GM11168 (cell line): Measurements from ENCODE around the gene RIMBP2.
"Not testable (repeated sequence)": the region's sequence is repeated elsewhere in the genome, so short reads cannot be mapped to it uniquely, and the experiment has no call there.

Experiments
- in situ Hi-C: fragments of 300-500 bp; cut with MboI; formaldehyde crosslinking; loops from one replicate; pipeline ENCODE4 v1.12.0; 2022; ENCODE audit warnings: low sequenced_read_pairs; ENCODE audit not compliant: unreplicated experiment

RIMBP2 gene

DNA sequence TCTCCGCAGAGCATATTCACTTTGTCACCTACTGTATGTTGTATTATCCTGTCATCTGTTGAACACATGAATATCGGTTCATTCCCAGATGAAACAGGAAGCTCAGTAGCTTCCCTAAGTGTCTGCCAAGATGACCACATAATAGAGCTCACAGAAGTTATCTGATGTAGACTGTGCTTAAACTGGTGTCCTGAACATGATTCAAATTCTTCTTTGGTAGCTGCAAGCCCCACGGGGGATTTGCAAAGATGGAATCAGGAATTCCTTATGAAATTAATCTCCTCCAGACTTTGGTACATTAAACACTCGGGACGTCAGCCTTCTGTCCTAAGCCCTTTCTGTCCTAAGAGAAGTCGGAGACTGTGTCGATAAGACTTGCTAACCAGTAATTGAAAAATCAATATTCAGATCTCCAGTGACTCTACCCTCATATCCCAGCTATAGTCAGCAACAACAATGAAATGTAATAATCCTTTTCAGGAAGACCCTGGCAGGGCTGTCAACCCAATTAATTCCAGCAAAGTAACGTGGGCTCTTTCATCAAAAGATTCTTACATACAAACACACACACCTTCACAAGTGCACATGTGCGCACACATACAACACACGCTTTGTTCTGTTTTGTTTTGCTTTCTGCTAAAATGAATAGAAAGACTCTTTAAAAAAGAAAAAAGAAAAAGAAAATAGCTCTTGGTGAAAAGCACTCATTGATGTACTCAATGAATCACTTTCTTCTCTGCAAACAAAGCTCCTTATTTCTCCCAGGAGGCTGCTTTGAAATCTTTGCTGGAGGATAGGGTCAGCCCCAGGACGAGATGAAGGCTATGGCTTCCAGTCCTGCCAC lies 127.2 kb downstream of the RIMBP2 start:
- in situ Hi-C loops, result no loop called here

DNA sequence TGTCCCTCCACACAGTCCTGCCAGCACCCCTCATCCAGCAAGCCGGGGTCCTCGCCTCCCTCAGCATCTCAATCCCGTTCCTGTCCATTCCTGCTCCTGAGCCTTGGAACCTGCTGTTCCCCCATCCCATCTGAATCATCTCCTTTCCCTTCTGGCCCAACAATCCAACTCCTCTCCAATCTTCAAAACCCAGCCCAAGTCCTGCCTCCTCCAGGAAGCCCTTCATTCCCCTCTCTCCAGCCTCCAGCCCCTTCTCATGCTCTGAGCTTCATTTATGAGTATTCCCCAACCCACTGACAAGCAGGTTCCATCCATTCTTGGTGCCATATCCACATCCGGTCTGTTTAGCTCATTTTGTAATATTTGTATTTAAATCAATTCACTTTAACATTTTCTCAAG lies 128.1 kb downstream of the RIMBP2 start:
- in situ Hi-C loops, result no loop called here

DNA sequence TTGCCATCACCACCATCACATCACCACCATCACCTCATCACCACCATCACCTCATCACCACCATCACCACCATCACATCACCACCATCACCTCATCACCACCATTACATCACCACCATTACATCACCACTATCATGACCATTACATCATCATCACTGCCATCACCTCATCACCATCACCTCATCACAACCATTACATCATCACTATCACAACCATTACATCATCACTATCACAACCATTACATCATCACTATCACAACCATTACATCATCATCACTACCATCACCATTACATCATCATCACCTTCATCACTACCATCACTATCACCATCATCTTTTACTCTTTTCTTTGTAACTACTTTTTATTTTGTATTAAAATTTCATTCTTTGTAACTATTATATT lies 131.6 kb downstream of the RIMBP2 start:
- in situ Hi-C loops, result not testable (repeated sequence)

DNA sequence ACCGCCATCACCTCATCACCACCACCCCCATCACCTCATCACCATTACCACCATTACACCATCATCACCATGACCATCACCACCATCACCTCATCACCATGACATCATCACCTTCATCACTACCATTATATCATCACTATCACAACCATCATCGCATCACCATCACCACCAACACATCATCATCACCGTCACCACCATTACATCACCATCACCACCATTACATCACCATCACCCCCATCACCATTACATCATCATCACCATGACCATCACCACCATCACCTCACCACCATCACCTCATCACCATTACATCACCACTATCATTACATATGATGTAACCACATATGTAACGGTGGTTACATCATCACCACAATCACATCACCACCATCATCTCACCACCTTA lies 132.3 kb downstream of the RIMBP2 start:
- in situ Hi-C loops, result no loop called here

DNA sequence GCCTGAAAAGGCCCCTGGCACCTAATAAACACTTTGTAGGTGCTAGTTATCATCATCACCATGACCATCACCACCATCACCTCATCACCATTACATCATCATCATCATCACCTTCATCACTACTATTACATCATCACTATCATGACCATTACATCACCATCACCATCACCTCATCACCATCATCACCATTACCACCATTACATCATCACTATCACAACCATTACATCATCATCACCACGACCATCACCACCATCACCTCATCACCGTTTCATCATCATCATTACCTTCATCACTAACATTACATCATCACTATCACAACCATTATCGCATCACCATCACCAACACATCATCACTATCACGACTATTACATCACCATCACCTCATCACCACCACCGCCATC lies 132.8 kb downstream of the RIMBP2 start:
- in situ Hi-C loops, result no loop called here

DNA sequence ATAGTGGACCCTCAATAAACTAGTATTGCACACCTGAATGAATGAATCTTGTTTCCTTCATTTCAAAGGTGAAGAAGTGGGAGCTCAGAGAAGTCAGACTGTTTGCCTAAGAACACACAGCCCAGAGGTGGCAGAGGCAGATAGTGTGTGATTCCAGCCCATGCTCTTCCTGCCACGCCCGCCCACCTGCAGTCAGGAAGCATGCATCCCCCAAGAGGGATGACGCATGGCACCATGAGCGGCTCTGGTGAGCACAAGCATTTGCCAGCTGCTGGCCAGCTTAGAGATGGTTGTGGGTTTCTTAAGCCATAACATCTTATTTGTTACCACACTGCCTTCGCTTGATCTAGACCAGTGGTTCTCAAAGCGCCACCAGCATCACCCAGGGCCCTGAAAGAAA lies 133.8 kb downstream of the RIMBP2 start:
- in situ Hi-C loops, result no loop called here

DNA sequence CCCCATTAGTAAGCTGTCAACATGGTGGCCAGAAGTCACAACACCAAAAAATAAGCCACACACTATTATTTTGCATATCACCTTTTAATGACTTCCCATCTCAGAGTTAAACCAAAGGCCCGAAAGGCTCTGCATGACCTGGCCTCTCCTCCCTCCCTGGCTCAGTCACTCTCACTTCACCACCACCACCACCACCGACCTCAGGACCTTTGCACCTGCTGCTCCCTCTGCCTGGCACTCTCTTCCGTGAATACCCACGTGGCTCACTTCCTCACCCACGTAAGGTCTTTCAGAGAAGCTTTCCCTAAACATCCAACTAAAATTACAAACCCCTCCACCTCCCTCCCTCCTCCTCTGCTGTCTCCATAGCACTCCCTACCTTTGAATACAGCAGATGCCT lies 134.3 kb downstream of the RIMBP2 start:
- in situ Hi-C loops, result no loop called here

DNA sequence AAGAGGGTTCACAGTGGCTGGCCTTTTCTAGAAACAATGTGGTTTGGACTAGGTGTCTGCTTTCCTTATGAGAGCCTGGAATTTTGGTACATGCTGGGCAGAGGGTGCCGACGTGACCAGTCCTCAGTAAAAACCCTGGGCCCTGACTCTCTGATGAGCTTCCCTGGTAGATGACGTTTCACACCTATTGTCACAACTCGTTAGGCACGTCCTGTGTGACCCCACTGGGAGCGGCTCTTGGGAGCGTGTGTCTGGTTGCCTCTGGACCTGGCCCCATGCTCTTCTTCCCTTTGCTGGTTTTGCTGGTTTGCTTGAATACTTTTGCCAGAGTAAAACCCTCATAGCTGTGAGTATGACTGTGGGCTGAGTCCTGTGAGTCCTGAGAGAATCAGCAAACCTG lies 136.9 kb downstream of the RIMBP2 start:
- in situ Hi-C loops, result no loop called here

DNA sequence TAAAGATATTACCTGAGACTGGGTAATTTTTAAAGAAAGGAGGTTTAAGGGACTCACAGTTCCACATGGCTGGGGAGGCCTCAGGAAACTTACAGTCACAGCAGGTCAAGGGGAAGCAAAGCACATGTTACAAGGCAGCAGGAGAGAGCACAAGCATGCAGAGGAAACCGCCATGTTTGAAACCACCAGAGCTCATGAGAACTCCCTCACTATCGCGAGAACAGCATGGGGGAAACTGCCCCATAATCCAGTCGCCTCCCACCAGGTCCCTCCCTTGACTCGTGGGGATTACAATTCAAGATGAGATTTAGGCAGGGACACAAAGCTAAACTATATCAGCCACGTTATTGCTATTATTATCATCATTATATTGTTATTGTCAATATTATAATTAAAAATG lies 138.7 kb downstream of the RIMBP2 start:
- in situ Hi-C loops, result no loop called here

DNA sequence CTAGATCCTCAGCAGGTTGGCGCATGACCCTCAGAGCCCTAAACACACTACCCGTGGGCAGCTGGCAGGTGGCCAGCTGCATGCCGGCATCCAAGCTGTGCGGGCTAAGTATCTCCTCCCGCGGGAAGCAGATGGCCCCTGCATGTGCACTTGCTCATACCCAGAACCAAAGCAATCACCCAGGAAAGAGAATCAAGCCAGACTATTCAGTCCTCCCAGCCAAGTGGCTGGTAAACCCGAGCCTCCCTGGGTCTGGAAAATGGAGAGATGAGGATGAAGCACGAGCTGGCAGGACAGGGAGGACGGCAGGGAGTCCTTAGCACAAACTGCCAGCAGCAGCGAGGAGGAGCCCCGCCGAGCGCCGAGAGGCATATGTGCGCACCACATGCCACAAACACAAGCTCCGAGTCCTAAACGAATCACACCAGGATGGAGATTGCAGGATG lies 139.7 kb downstream of the RIMBP2 start:
- in situ Hi-C loops, result no loop called here

DNA sequence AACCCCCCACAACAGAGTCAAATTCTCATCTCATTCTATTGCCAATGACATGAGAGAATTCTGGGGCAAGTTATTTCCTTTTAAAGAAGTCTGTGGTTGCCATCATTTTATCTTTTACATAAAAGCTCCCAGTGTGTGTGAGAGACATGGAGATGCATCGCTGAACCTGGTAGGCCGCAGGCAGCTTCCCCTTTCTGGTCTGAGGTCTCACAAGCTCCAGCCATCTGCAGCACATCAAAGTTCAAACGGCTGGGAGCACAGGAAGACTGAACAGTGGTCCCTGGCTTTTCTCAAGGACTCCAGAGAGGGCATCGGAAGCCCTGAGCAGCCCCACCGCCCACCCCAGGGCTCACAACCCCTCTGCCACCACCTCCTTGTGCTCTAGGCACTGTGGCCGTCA lies 141.7 kb downstream of the RIMBP2 start:
- in situ Hi-C loops, result no loop called here

DNA sequence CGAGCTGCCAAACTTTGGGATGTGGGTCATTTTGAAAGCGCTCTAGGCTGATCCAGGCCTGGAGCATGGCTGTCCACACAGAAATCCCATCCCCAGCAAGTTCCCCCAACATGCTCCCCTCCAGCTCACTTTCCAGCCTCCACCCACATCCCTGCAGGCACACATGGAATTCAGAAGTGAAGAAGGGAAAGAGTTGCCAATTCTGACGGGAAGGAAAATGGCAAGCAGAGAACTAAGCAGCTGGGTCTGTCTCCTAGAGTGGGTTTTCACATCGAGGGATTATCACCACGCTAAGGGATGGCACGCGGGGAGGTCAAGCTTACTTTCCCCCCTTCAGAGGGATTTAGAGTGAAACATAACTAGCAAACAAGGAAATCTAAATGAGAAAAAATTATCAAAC lies 142.3 kb downstream of the RIMBP2 start:
- in situ Hi-C loops, result no loop called here

DNA sequence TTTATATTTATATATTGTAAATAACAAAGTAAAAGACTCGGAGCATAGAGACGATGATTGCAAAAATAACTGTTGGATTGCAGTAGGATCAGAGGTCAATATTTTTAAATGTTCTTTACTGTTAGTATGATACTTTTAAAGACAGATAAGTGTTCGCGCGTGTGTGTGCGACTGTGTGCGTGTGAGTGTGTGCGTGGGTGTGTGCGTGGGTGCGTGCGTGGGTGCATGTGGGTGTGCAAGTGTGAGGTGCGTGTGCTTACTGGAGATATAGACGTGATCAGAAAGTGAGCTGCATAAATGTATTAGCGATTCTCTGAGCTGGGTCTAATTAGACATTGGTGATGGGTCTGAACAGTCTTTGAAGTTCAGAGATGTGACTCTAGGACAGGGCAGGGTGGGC lies 142.9 kb downstream of the RIMBP2 start:
- in situ Hi-C loops, result no loop called here

DNA sequence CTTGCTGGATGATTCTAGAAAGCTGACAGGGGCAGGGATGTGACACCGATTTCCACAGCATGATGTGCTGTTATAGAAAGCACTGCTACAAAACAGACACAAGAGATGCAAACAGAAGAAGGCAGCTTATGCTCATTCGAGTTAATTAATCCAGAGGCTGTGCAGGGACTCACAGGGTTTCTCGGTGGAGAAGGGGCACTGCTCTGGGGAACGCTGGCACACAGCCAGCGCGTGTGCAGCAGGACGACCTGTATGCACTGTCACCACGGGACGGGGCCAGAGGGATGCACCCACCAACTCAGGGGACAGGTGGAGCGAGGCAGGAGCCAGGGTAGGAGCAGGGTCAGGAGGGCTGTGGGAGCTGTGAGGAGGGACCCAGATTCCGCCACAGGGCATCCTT lies 143.5 kb downstream of the RIMBP2 start:
- in situ Hi-C loops, result no loop called here

DNA sequence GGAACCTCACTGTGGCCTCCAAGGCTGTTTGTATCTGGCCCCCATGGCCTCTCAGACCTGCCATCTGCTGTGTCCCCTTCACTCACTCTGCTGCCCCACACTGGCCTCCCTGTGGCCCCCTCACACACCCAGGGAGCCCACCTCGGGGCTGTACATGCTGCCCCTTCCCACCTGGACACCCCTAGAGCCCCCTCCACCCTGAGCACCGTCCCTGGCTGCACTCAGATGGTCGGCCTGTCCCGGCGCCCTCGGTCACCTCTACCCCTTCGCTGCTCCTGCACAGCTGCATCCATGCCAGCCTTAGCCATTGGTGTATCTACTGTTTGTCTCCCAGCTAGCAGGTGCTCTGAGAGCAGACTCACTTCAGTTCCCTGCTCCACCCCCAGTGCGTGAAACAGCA lies 144.4 kb downstream of the RIMBP2 start:
- in situ Hi-C loops, result no loop called here

DNA sequence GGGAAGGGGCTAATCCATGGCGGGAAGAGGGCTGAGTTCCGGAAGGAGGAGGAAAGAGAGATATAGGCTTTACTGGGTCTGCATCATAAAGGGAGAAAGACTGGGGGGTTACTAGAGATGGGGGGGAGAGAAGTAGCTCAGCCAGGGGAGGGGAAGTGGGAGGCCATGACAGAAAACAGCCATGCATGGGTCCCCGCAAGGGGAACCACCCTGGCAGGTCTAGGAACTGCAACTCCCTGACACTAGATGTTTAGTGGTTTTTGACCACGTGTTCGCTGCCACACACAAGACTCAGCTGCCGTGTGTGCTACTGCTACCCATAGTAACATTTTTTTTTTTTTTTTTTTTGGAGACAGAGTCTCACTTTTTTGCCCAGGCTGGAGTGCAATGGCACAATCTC lies 145.0 kb downstream of the RIMBP2 start:
- in situ Hi-C loops, result no loop called here

DNA sequence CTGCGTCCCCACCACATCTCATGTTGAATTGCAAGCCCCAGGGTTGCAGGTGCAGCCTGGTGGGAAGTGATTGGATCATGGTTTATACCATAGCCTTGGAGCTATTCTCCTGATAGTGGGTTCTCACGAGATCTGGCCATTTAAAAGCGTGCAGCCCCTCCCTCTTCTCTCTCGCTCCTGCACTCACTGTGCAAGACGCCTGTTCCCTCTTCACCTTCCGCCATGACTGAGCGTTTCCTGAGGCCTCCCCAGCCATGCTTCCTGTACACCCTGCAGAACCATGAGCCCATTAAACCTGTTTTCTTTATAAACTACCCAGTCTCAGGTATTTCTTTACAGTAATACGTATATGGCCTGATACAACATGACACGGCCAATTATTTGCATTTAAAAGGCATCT lies 146.6 kb downstream of the RIMBP2 start:
- in situ Hi-C loops, result no loop called here

DNA sequence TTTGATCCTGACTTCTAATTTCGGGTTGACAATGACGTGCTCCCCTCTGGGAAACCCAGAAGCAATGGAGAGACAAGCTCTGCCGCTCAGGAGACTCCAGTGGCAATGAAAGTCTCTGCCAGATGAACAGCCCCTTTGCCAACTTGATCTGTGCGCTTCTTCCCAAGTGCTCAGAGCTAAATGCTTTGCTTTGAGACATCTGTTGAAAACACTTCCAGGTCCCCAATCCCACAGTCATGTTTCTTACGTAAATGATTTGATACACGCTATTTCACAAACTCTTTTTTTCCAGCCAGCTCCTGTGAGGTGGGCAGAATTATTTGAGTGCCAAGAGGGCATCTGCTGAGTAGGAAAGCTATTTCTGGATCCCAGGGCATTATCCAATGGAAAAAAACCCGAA lies 147.6 kb downstream of the RIMBP2 start:
- in situ Hi-C loops, result no loop called here

DNA sequence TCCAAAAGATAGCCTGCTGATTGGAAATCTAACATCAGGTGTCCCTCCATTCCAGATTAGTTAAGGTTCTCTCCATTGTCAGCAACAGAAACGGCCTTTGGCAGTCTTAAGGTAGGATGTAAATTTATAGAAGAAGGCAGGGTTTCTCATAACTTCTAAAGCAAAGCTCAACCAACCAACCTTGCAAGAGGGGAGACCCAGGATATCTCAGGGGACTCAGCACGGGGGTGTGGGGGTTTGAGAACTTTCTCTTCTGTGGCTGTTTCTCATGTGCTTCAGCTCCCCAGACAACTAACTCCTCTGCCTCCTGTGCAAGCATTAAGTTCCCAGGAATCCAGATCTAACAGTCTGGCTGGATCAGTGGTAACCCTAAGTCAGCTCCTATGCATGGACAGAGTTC lies 148.1 kb downstream of the RIMBP2 start:
- in situ Hi-C loops, result no loop called here

DNA sequence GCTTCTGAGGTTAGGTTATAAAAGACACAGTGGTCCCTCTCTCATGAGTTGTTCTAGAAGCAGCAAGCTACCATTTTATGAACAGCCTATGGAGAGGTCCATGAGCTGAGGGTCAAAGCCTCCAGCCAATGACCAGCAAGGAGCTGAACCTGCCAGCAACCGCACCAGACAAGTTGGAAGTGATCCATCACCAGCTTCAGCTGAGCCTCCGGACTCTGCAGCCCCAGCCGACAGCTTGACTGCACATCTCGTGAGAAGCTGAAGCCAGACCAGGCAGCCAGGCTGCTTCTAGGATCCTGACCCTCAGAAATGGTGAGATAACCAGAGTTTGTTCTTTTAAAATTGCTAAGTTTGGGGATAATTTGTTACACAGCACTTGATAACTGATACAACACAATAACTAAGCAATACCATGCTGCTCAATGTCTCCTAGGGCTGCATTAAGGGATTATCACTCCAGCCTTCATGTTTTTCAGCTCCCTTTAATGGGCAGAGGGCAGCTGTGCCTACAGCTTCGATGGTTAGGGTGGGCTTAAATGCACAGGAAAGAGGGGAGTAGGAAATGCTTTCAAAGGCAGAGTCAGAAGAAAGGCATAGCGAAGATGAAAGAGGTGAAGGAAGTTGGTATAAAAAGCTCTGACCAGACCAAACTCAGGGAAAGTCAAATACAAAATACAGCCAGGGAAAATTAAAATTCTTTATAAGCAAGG lies 149.5 kb downstream of the RIMBP2 start:
- in situ Hi-C loops, result no loop called here

DNA sequence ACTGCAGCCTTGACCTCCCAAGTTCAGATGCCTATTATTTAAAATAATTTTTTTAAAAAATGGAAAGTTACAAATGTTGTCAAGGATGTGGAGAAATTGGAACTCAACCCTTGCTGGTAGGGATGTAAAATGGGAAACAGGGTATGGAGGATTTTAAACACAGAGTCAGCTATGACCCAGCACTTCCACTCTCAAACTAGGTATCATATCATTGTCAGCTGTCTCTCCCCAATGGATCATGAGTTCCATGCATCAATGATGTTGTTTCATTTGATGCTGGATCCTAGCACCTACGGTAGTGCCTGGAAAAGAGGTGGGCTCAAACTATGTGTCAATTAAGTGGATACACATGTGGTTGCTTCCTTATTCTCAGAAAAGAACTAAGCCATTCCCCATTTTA lies 150.9 kb downstream of the RIMBP2 start:
- in situ Hi-C loops, result no loop called here

DNA sequence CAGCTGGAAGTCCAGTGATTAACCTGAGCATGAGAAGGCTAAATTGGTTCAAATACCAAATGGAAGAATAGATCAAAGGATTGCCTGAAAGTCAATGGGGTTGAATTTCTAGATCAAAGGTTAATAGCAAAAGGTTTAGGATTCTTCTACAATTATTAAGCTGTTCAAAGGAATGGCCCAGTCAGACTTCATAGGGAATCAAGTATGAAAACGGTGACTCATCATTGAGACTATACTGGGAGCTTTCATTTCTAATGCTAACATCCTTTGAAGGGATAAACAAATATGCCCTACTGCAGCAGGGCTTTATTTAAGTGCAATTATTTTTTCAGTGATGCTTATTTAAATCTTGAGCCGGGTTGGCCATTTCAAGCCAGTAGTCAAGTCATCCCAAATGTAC lies 152.8 kb downstream of the RIMBP2 start:
- in situ Hi-C loops, result no loop called here
